Measurements from ENCODE around the gene ZBTB43.

- TF ChIP-seq CTCF (IDR thresholded peaks at IDR 0.05) (no peak), ZFX (IDR thresholded peaks at IDR 0.05; ENCODE audit: borderline replicate concordance) (no peak)
Measured at GRCh38 chr9:126788046-126788445, 16.8 kb upstream of the ZBTB43 start.
